Hepatocyte (in vitro differentiated cells): ENCODE results near the gene CEP112. TPM values are rescaled to one million over a fixed set of nuclear protein-coding genes. Genes with fewer than 3 reads are reported as not detected.

Experiments
- DNase-seq: peaks from one replicate; pipeline ENCODE4 v3.0.0-alpha.2; 2016; ENCODE audit warnings: low spot score
- H2AFZ ChIP-seq: fragments of 200-600 bp; sonication (generic); 2 replicates; pipeline ENCODE4 v1.6.0; 2016; ENCODE audit warnings: antibody characterized with exemption, mild to moderate bottlenecking
- H3K27ac ChIP-seq: fragments of 200-600 bp; sonication (generic); 2 replicates; pipeline ENCODE4 v1.5.1; 2016; ENCODE audit warnings: mild to moderate bottlenecking
- H3K27me3 ChIP-seq: fragments of 200-600 bp; sonication (generic); 2 replicates; pipeline ENCODE4 v1.6.1; 2016
- H3K36me3 ChIP-seq: fragments of 200-600 bp; sonication (generic); replicated peaks from 2 replicates; pipeline ENCODE4 v1.5.1; 2016; ENCODE audit warnings: low read depth; ENCODE audit not compliant: insufficient read depth
- H3K4me1 ChIP-seq: fragments of 200-600 bp; sonication (generic); 2 replicates; pipeline ENCODE4 v1.5.1; 2016; ENCODE audit warnings: mild to moderate bottlenecking, moderate library complexity; ENCODE audit not compliant: insufficient read depth
- H3K4me2 ChIP-seq: fragments of 200-600 bp; sonication (generic); 2 replicates; pipeline ENCODE4 v1.6.0; 2016
- H3K4me3 ChIP-seq: fragments of 200-600 bp; sonication (generic); 2 replicates; pipeline ENCODE4 v1.5.1; 2016; ENCODE audit warnings: mild to moderate bottlenecking
- H3K79me2 ChIP-seq: fragments of 200-600 bp; sonication (generic); 2 replicates; pipeline ENCODE4 v1.6.0; 2017; ENCODE audit warnings: mild to moderate bottlenecking
- H3K9me2 ChIP-seq: fragments of 200-600 bp; sonication (generic); replicated peaks from 2 replicates; pipeline ENCODE4 v1.6.0; 2017; ENCODE audit warnings: mild to moderate bottlenecking; ENCODE audit not compliant: insufficient read depth
- H3K9me3 ChIP-seq: fragments of 200-600 bp; sonication (generic); 2 replicates; pipeline ENCODE4 v1.5.1; 2016; ENCODE audit warnings: low read depth, mild to moderate bottlenecking
- H4K20me1 ChIP-seq: fragments of 200-600 bp; sonication (generic); 2 replicates; pipeline ENCODE4 v1.6.0; 2016; ENCODE audit warnings: mild to moderate bottlenecking; ENCODE audit not compliant: insufficient read depth, poor library complexity, severe bottlenecking
- CTCF ChIP-seq: fragments of 200-600 bp; sonication (generic); IDR thresholded peaks from 2 replicates; pipeline ENCODE4 v1.5.1; 2016; ENCODE audit warnings: antibody characterized with exemption, mild to moderate bottlenecking; ENCODE audit not compliant: poor library complexity
- EZH2 ChIP-seq: fragments of 200-600 bp; sonication (generic); IDR thresholded peaks from 2 replicates; pipeline ENCODE4 v1.6.1; 2016; ENCODE audit warnings: antibody characterized with exemption, mild to moderate bottlenecking, borderline replicate concordance
- EZH2phosphoT487 ChIP-seq: fragments of 200-600 bp; sonication (generic); IDR thresholded peaks from one replicate; pipeline ENCODE4 v1.6.1; 2018; ENCODE audit warnings: antibody characterized with exemption, mild to moderate bottlenecking, low read depth, moderate library complexity; ENCODE audit not compliant: unreplicated experiment, severe bottlenecking
- WGBS: methylation state at CpG from one replicate; pipeline ENCODE4 v1.1.6; 2016; ENCODE audit warnings: low lambda C conversion rate; ENCODE audit errors: missing lambda C conversion rate; 5-methylcytosine and 5-hydroxymethylcytosine counted together
- polyA plus RNA-seq: library from polyadenylated mRNA; unstranded; fragments of >200 nt; fragmentation: Nextera tagmentation; extraction: Ambion mirVana; gene quantifications from 2 replicates; pipeline ENCODE4 v1.2.1, GENCODE V29; 2016
- total RNA-seq: library from RNA; depleted of rRNA; stranded (reverse); fragments of >200 nt; gene quantifications from 2 replicates; pipeline ENCODE4 v1.2.3, GENCODE V29; 2014

CEP112 gene
- total and polyA plus RNA-seq, 2 experiments from 2014 or later: 7.1 to 9.7 TPM

- Histone ChIP-seq H3K4me2 (no peak overlapping the region), H3K36me3 (no peaks in the 10 kb centered on the region), H3K27me3 (no peaks in the 10 kb centered on the region), H4K20me1 (no peaks in the 10 kb centered on the region), H3K79me2 (no peaks in the 10 kb centered on the region), H3K4me3 (no peak overlapping the region), H3K9me2 (no peaks in the 10 kb centered on the region), H3K9me3 (no peaks in the 10 kb centered on the region), H3K4me1 (peaks cover 3% of the 10 kb centered on the region), H2AFZ (no peak overlapping the region), H3K27ac (no peak overlapping the region)
- 68% methylated on average over 4 of the region's 4 CpGs for WGBS
- no peak for DNase-seq
- TF ChIP-seq EZH2 (no peak), EZH2phosphoT487 (no peak), CTCF (no peak)
These were observed 278.5 kb downstream of the CEP112 start for GRCh38 chr17:65913326-65913850.

GRCh38 chr17:65910836-65911235, 281.1 kb downstream of the CEP112 start:
- WGBS: 100% methylated on average over 1 of the region's 1 CpG
- H3K27me3 ChIP-seq: no peaks in the 10 kb centered on the region
- no peaks in the 10 kb centered on the region for H3K9me2 ChIP-seq

GRCh38 chr17:65902831-65903522, 289.0 kb downstream of the CEP112 start:
- no peak overlapping the region for H3K4me3 ChIP-seq
- H3K79me2 ChIP-seq: no peaks in the 10 kb centered on the region
- H3K4me1 ChIP-seq: no peaks in the 10 kb centered on the region
- H3K4me2 ChIP-seq: no peak overlapping the region
- H3K36me3 ChIP-seq: no peaks in the 10 kb centered on the region
- H3K27me3 ChIP-seq: no peaks in the 10 kb centered on the region
- H3K9me3 ChIP-seq: no peaks in the 10 kb centered on the region
- no peak overlapping the region for H2AFZ ChIP-seq
- DNase-seq: no peak
- H3K9me2 ChIP-seq: no peaks in the 10 kb centered on the region
- no peaks in the 10 kb centered on the region for H4K20me1 ChIP-seq
- 63% methylated on average over 11 of the region's 11 CpGs for WGBS
- TF ChIP-seq CTCF (no peak), EZH2 (no peak), EZH2phosphoT487 (no peak)
- H3K27ac ChIP-seq: no peak overlapping the region

More at GRCh38 chr17:65910836-65911235, 281.1 kb downstream of the CEP112 start:
- TF ChIP-seq CTCF: no peak
- no peak for TF ChIP-seq EZH2
- no peak for TF ChIP-seq EZH2phosphoT487
- Histone ChIP-seq H3K36me3 (no peaks in the 10 kb centered on the region), H2AFZ (no peak overlapping the region), H3K79me2 (no peaks in the 10 kb centered on the region), H3K4me3 (no peak overlapping the region), H3K9me3 (no peaks in the 10 kb centered on the region), H3K27ac (no peak overlapping the region), H3K4me1 (no peaks in the 10 kb centered on the region), H4K20me1 (no peaks in the 10 kb centered on the region), H3K4me2 (no peak overlapping the region)
- no peak for DNase-seq
